ENCODE measurements around the gene LRRC57. TPM values are rescaled to one million over a fixed set of nuclear protein-coding genes. Genes with fewer than 3 reads are reported as not detected.

Gene LRRC57
- total and polyA plus RNA-seq, 2 of the 13 experiments (the other 11 are each of a cell fraction or from before 2014, with no cell fraction given): 5.8 to 14.8 TPM

- TF ChIP-seq ZNF609 (CRISPR knock-in tag; IDR thresholded peaks at IDR 0.05; ENCODE audit: borderline replicate concordance): peak; percentile 37; the same call in 1 of the 2 replicates
- TF ChIP-seq NAIF1 (CRISPR knock-in tag; IDR thresholded peaks at IDR 0.05; ENCODE audit: borderline replicate concordance): peak; percentile 71; the same call in 1 of the 2 replicates
- TF ChIP-seq SNAPC5 (CRISPR knock-in tag; IDR thresholded peaks at IDR 0.05; ENCODE audit: borderline replicate concordance): no peak; the same call in 1 of the 2 replicates
- 0 out of 2 replicates have a peak, but pooled peaks have one; percentile 68 for TF ChIP-seq ZNF468 (CRISPR knock-in tag; IDR thresholded peaks at IDR 0.05)
- TF ChIP-seq ZNF549 (CRISPR knock-in tag; IDR thresholded peaks at IDR 0.05): no peak
- TF ChIP-seq, protein P1, sequence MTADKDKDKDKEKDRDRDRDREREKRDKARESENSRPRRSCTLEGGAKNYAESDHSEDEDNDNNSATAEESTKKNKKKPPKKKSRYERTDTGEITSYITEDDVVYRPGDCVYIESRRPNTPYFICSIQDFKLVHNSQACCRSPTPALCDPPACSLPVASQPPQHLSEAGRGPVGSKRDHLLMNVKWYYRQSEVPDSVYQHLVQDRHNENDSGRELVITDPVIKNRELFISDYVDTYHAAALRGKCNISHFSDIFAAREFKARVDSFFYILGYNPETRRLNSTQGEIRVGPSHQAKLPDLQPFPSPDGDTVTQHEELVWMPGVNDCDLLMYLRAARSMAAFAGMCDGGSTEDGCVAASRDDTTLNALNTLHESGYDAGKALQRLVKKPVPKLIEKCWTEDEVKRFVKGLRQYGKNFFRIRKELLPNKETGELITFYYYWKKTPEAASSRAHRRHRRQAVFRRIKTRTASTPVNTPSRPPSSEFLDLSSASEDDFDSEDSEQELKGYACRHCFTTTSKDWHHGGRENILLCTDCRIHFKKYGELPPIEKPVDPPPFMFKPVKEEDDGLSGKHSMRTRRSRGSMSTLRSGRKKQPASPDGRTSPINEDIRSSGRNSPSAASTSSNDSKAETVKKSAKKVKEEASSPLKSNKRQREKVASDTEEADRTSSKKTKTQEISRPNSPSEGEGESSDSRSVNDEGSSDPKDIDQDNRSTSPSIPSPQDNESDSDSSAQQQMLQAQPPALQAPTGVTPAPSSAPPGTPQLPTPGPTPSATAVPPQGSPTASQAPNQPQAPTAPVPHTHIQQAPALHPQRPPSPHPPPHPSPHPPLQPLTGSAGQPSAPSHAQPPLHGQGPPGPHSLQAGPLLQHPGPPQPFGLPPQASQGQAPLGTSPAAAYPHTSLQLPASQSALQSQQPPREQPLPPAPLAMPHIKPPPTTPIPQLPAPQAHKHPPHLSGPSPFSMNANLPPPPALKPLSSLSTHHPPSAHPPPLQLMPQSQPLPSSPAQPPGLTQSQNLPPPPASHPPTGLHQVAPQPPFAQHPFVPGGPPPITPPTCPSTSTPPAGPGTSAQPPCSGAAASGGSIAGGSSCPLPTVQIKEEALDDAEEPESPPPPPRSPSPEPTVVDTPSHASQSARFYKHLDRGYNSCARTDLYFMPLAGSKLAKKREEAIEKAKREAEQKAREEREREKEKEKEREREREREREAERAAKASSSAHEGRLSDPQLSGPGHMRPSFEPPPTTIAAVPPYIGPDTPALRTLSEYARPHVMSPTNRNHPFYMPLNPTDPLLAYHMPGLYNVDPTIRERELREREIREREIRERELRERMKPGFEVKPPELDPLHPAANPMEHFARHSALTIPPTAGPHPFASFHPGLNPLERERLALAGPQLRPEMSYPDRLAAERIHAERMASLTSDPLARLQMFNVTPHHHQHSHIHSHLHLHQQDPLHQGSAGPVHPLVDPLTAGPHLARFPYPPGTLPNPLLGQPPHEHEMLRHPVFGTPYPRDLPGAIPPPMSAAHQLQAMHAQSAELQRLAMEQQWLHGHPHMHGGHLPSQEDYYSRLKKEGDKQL (CRISPR knock-in tag; IDR thresholded peaks at IDR 0.05; ENCODE audit: low read depth): no peak
- TF ChIP-seq ATF4 (CRISPR knock-in tag; IDR thresholded peaks at IDR 0.05): peak in 1 of 2 experiments; percentile 11; a peak in 1 of 4 replicates
- TF ChIP-seq ZNF670 (CRISPR knock-in tag; IDR thresholded peaks at IDR 0.05; ENCODE audit: borderline replicate concordance): peak; percentile 61; the same call in 1 of the 2 replicates
- no peak for TF ChIP-seq ZFYVE20 (CRISPR knock-in tag; IDR thresholded peaks at IDR 0.05; ENCODE audit: borderline replicate concordance, low read depth)
- TF ChIP-seq ZNF781 (CRISPR knock-in tag; IDR thresholded peaks at IDR 0.05; ENCODE audit: borderline replicate concordance, not compliant biosample characterization): peak; percentile 36
- TF ChIP-seq ZKSCAN5 (CRISPR knock-in tag; IDR thresholded peaks at IDR 0.05): 0 out of 2 replicates have a peak, but pooled peaks have one; percentile 51
- no peak for TF ChIP-seq ZNF484 (CRISPR knock-in tag; IDR thresholded peaks at IDR 0.05; ENCODE audit: borderline replicate concordance, low read depth)
- TF ChIP-seq ARID3A (IDR thresholded peaks at IDR 0.05; ENCODE audit: low read depth, low read length): no peak; the same call in 1 of the 2 replicates
These were observed at the start of gene LRRC57, which contains the start of gene HAUS2 (continued) for GRCh38 chr15:42548249-42549031.

Data from HepG2 (cell line).